Gastroesophageal sphincter (tissue), 3 donors: ENCODE results near the gene SOX11.
"Not testable (repeated sequence)": the region's sequence is repeated elsewhere in the genome, so short reads cannot be mapped to it uniquely, and the experiment has no call there.

ENCODE experiments used
- CTCF ChIP-seq, 4 experiments: fragments of 200-600 bp in 2 of 4; fragments of 450-650 bp in 2 of 4; sonication (generic) in 1 of 4; IDR thresholded peaks; one replicate each; pipeline ENCODE4 v1.5.1; 2017 to 2019; ENCODE audit warnings: antibody characterized with exemption in 4 of 4, mild to moderate bottlenecking in 2 of 4, moderate library complexity in 2 of 4
- EP300 ChIP-seq: sonication (generic); formaldehyde crosslinking; IDR thresholded peaks from one replicate; pipeline ENCODE4 v1.6.1; 2017; ENCODE audit warnings: antibody characterized with exemption, mild to moderate bottlenecking
- POLR2A ChIP-seq, 2 donors: fragments of 450-650 bp; IDR thresholded peaks; one replicate each; pipeline ENCODE4 v1.6.1; 2017; ENCODE audit warnings: antibody characterized with exemption in 2 of 2, mild to moderate bottlenecking in 2 of 2, moderate library complexity in 1 of 2
- POLR2AphosphoS5 ChIP-seq: sonication (generic); formaldehyde crosslinking; IDR thresholded peaks from one replicate; pipeline ENCODE4 v1.6.1; 2017; ENCODE audit warnings: antibody characterized with exemption

- not testable (repeated sequence) for TF ChIP-seq CTCF (IDR thresholded peaks at IDR 0.05); EP300; POLR2A (IDR thresholded peaks at IDR 0.05); POLR2AphosphoS5
Measured at GRCh38 chr2:5652734-5653133, 39.5 kb upstream of the SOX11 start.
